ENCODE data around the gene PPP1R13L.
"Not testable (repeated sequence)": the region's sequence is repeated elsewhere in the genome, so short reads cannot be mapped to it uniquely, and the experiment has no call there.

PPP1R13L gene

GRCh38 chr19:45417151-45417550 is 12.3 kb upstream of the PPP1R13L start:
- Histone ChIP-seq H3K27me3 (replicated peaks; ENCODE audit: insufficient read depth, low read length) (no peaks in the 10 kb centered on the region), H3K4me1 (ENCODE audit: low read length) (peaks cover 16% of the 10 kb centered on the region), H3K9me3 (replicated peaks; ENCODE audit: insufficient read depth, low read length) (no peaks in the 10 kb centered on the region), H3F3A (ENCODE audit: insufficient read depth, low read length) (peaks cover 11% of the 10 kb centered on the region; the same call in 1 of the 2 replicates), H4K20me1 (ENCODE audit: insufficient read depth, low read length) (no peaks in the 10 kb centered on the region), H3K4me3 (ENCODE audit: low read length) (no peak overlapping the region), H3K27ac (ENCODE audit: low read length) (no peak overlapping the region), H3K9ac (ENCODE audit: low read length) (no peak overlapping the region), H3K79me2 (ENCODE audit: low read length) (peaks cover 7% of the 10 kb centered on the region; the same call in 1 of the 2 replicates), H3K9me2 (replicated peaks; ENCODE audit: insufficient read depth, low read length) (no peaks in the 10 kb centered on the region), H2AFZ (ENCODE audit: low read length) (no peak overlapping the region), H3K36me3 (replicated peaks; ENCODE audit: insufficient read depth, low read length) (no peaks in the 10 kb centered on the region), H3K4me2 (ENCODE audit: low read depth, low read length) (no peak overlapping the region)
- TF ChIP-seq CTCF (IDR thresholded peaks at IDR 0.05; ENCODE audit: low read length) (no peak), EZH2phosphoT487 (IDR thresholded peaks at IDR 0.05; ENCODE audit: low read length) (no peak), EZH2 (optimal IDR thresholded peaks at IDR 0.05; ENCODE audit: low read depth, low read length) (no peak)
- DNase-seq = no peak

- no peaks in the 10 kb centered on the region for H4K20me1 ChIP-seq (ENCODE audit: insufficient read depth, low read length)
- no peak for DNase-seq
- H3K4me2 ChIP-seq (ENCODE audit: low read depth, low read length) = no peak overlapping the region
- H3K9ac ChIP-seq (ENCODE audit: low read length) = no peak overlapping the region
- H3K9me3 ChIP-seq (replicated peaks; ENCODE audit: insufficient read depth, low read length) = no peaks in the 10 kb centered on the region
- H2AFZ ChIP-seq (ENCODE audit: low read length) = no peak overlapping the region
- H3K9me2 ChIP-seq (replicated peaks; ENCODE audit: insufficient read depth, low read length) = no peaks in the 10 kb centered on the region
- H3K27ac ChIP-seq (ENCODE audit: low read length) = no peak overlapping the region
- H3K4me3 ChIP-seq (ENCODE audit: low read length) = no peak overlapping the region
- peaks cover 7% of the 10 kb centered on the region; the same call in 1 of the 2 replicates for H3F3A ChIP-seq (ENCODE audit: insufficient read depth, low read length)
- 0 out of 2 replicates have a peak, but pooled peaks cover 4% of the 10 kb centered on the region for H3K79me2 ChIP-seq (ENCODE audit: low read length)
- H3K27me3 ChIP-seq (replicated peaks; ENCODE audit: insufficient read depth, low read length) = no peaks in the 10 kb centered on the region
- no peaks in the 10 kb centered on the region for H3K36me3 ChIP-seq (replicated peaks; ENCODE audit: insufficient read depth, low read length)
- TF ChIP-seq EZH2phosphoT487 (IDR thresholded peaks at IDR 0.05; ENCODE audit: low read length) = no peak
- no peak for TF ChIP-seq CTCF (IDR thresholded peaks at IDR 0.05; ENCODE audit: low read length)
- TF ChIP-seq EZH2 (optimal IDR thresholded peaks at IDR 0.05; ENCODE audit: low read depth, low read length) = no peak
- peaks cover 8% of the 10 kb centered on the region for H3K4me1 ChIP-seq (ENCODE audit: low read length)
Observed at GRCh38 chr19:45414468-45414867, 9.6 kb upstream of the PPP1R13L start.

GRCh38 chr19:45413497-45413896 is 8.6 kb upstream of the PPP1R13L start:
- Histone ChIP-seq H3K36me3 (replicated peaks; ENCODE audit: insufficient read depth, low read length) (no peaks in the 10 kb centered on the region), H3K4me3 (ENCODE audit: low read length) (no peak overlapping the region), H3K9ac (ENCODE audit: low read length) (no peak overlapping the region), H3K4me1 (ENCODE audit: low read length) (no peaks in the 10 kb centered on the region), H3K79me2 (ENCODE audit: low read length) (peaks cover 8% of the 10 kb centered on the region; the same call in 1 of the 2 replicates), H4K20me1 (ENCODE audit: insufficient read depth, low read length) (no peaks in the 10 kb centered on the region), H3K9me3 (replicated peaks; ENCODE audit: insufficient read depth, low read length) (no peaks in the 10 kb centered on the region), H3K4me2 (ENCODE audit: low read depth, low read length) (no peak overlapping the region), H3K27me3 (replicated peaks; ENCODE audit: insufficient read depth, low read length) (no peaks in the 10 kb centered on the region), H3K9me2 (replicated peaks; ENCODE audit: insufficient read depth, low read length) (no peaks in the 10 kb centered on the region), H2AFZ (ENCODE audit: low read length) (no peak overlapping the region), H3K27ac (ENCODE audit: low read length) (no peak overlapping the region), H3F3A (ENCODE audit: insufficient read depth, low read length) (no peaks in the 10 kb centered on the region)
- no peak for DNase-seq
- no peak for TF ChIP-seq EZH2 (optimal IDR thresholded peaks at IDR 0.05; ENCODE audit: low read depth, low read length)
- no peak for TF ChIP-seq CTCF (IDR thresholded peaks at IDR 0.05; ENCODE audit: low read length)
- TF ChIP-seq EZH2phosphoT487 (IDR thresholded peaks at IDR 0.05; ENCODE audit: low read length) = no peak

- H3K79me2 ChIP-seq (ENCODE audit: low read length) = peaks cover 28% of the 10 kb centered on the region
- H2AFZ ChIP-seq (ENCODE audit: low read length); H3K4me2 ChIP-seq (ENCODE audit: low read depth, low read length); H4K20me1 ChIP-seq (ENCODE audit: insufficient read depth, low read length); H3K9me2 ChIP-seq (replicated peaks; ENCODE audit: insufficient read depth, low read length); H3F3A ChIP-seq (ENCODE audit: insufficient read depth, low read length); H3K4me1 ChIP-seq (ENCODE audit: low read length); H3K9me3 ChIP-seq (replicated peaks; ENCODE audit: insufficient read depth, low read length); H3K27me3 ChIP-seq (replicated peaks; ENCODE audit: insufficient read depth, low read length); H3K4me3 ChIP-seq (ENCODE audit: low read length); H3K9ac ChIP-seq (ENCODE audit: low read length); DNase-seq; H3K27ac ChIP-seq (ENCODE audit: low read length); H3K36me3 ChIP-seq (replicated peaks; ENCODE audit: insufficient read depth, low read length): not testable (repeated sequence)
Observed at GRCh38 chr19:45410330-45410729, 5.5 kb upstream of the PPP1R13L start.

Data from MM.1S (cell line).